IPS-15b (cell line): ENCODE data around the gene UST.

Source experiments
- H3K27me3 ChIP-seq: one replicate; pipeline ENCODE4 v1.6.1; 2013; ENCODE audit warnings: low read length; ENCODE audit not compliant: control insufficient read depth, insufficient read depth
- H3K36me3 ChIP-seq: one replicate; pipeline ENCODE4 v1.6.1; 2013; ENCODE audit warnings: low read length; ENCODE audit not compliant: control insufficient read depth, insufficient read depth
- H3K4me1 ChIP-seq: one replicate; pipeline ENCODE4 v1.6.1; 2013; ENCODE audit warnings: mild to moderate bottlenecking, low read length; ENCODE audit not compliant: control insufficient read depth, insufficient read depth
- H3K4me3 ChIP-seq: one replicate; pipeline ENCODE4 v1.5.1; 2013; ENCODE audit warnings: low read depth, low read length
- H3K9ac ChIP-seq: one replicate; pipeline ENCODE4 v1.6.1; 2013; ENCODE audit warnings: low read depth, mild to moderate bottlenecking, low read length
- H3K9me3 ChIP-seq: one replicate; pipeline ENCODE4 v1.6.1; 2013; ENCODE audit warnings: mild to moderate bottlenecking, low read length; ENCODE audit not compliant: control insufficient read depth, insufficient read depth

UST gene

DNA sequence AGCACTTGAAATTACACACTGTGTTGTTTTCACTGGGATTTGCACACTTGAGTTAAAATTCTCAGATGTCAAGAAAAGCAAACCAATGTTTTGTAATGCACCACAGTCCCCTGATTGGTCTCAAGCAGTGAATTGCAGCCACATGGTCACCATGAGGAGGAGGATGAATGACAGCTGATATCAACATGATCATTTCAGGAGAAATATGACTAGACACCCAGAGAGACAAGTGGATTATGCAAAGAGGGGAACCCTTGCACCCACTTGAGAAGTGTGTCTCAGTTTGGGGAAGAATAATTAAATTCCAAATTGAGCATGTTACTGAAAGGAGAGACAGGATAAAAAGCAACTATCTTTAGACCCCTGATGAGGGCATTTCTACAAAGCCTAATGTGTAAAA lies 69.3 kb downstream of the UST start:
- H3K9me3 ChIP-seq, result no peaks in the 10 kb centered on the region
- peaks cover 35% of the 10 kb centered on the region for H3K4me1 ChIP-seq
- H3K4me3 ChIP-seq, result no peak overlapping the region
- no peaks in the 10 kb centered on the region for H3K36me3 ChIP-seq
- H3K27me3 ChIP-seq, result no peaks in the 10 kb centered on the region
- no peak overlapping the region for H3K9ac ChIP-seq

DNA sequence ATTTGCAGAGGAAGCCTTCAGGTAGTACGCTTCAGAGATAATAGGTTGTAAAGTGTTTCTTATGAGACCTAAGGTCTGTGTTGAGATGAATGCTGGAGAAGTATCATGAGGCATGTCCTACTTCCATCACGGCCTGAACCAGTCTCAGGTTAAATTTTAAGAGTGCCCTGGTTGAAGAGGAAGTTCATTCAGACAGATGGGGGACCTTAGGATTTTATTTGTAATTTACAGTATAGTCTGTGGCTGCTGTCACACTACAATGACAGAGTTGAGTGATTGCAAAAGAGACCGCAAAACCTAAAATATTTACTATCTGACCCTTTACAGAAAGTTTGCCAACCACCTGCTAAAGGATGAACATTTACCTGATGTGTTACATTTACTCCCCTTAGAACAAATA lies 70.9 kb downstream of the UST start:
- Histone ChIP-seq H3K9ac (peak overlapping the region; percentile 55), H3K9me3 (no peaks in the 10 kb centered on the region), H3K27me3 (no peaks in the 10 kb centered on the region), H3K4me3 (no peak overlapping the region), H3K4me1 (peaks cover 35% of the 10 kb centered on the region), H3K36me3 (no peaks in the 10 kb centered on the region)

DNA sequence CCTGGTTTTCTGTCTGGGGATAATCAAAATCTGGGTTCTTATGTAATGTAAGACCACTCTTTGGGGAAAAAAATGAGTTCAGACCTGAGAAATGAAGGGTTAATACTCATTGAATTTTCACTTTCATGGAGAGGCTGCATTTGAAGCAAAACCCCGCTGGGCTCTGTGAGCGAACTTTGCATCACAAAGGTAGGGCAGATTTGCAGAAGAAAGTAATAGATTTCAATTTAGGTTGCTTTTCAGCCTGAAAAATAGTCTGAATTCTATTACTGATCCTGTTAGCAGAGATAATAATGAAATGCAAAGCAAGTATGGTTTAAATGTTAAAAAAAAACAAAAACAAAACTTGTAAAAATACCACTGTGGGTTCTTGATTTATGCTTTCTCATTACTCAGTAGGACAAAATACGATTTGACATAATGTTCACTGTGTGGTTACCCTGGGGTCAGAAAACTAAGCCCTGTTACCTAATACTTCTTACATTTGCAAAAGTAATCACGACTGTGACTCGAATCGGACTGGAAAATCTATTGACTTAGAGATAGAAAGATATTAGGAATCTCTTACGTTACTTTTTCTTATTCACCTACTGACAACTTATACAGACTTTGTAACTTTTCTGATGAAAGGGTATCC lies 72.2 kb downstream of the UST start:
- H3K4me3 ChIP-seq, result no peak overlapping the region
- no peaks in the 10 kb centered on the region for H3K9me3 ChIP-seq
- no peak overlapping the region for H3K9ac ChIP-seq
- H3K36me3 ChIP-seq, result no peaks in the 10 kb centered on the region
- H3K4me1 ChIP-seq, result peaks cover 33% of the 10 kb centered on the region
- H3K27me3 ChIP-seq, result no peaks in the 10 kb centered on the region

DNA sequence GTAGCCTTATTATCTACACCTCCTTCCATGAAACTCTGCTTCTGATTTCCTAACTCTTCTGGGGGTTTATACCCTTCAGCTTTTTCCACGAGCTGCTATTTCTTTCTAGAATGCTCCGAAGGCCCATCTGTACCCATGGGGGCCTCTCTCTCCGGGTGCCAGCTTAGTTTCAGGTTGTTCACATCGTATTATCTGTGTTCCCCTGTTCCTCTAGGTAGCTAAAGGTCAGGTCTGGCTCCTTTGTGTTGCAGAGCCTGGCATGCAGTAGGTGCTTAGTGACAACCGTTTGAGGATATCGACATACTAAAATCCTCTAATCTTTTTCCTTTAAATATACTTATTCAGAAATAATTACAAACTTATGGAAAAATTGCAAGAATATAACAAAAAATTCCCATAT lies 73.0 kb downstream of the UST start:
- H3K4me1 ChIP-seq, result peaks cover 32% of the 10 kb centered on the region
- H3K27me3 ChIP-seq, result no peaks in the 10 kb centered on the region
- no peak overlapping the region for H3K9ac ChIP-seq
- H3K36me3 ChIP-seq, result no peaks in the 10 kb centered on the region
- no peaks in the 10 kb centered on the region for H3K9me3 ChIP-seq
- no peak overlapping the region for H3K4me3 ChIP-seq

DNA sequence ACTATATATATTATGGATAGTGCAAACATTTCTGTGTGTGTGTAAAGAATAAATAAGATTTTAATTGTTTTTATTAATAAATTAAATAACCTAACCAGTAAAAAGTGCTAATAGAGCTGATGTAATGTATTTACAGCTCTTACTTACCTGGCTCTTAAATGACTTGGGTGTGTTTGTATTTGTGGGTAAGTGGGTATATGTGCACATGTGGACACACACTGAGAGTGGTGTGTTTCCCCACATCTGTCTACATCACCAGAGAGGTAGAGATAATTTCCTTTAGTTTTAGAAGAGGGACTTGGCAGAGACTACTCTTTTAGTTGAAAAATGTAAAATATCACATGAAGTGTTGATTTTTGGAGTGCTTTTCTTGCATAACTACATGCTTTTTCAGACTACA lies 76.0 kb downstream of the UST start:
- no peaks in the 10 kb centered on the region for H3K9me3 ChIP-seq

DNA sequence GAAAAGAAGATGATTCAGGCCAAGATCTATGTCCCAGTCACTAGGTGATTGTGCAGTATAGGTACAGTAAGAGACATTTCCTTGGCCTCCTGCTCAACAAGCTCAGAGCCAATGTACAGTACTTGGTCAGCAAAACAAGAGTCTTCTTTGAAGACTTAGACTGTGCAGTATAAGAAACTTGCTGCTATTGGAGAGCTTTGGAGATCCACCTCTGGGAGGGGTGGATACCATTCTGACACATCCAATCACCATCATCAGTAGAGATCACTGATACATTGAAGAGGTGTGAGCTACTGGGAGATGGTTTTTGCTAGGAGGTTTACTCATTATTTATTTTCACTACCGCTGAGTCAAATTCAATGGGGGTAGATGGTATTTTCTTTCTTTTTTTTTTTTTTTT lies 77.5 kb downstream of the UST start:
- no peaks in the 10 kb centered on the region for H3K36me3 ChIP-seq
- H3K4me3 ChIP-seq, result no peak overlapping the region
- H3K4me1 ChIP-seq, result peaks cover 9% of the 10 kb centered on the region
- H3K27me3 ChIP-seq, result no peaks in the 10 kb centered on the region
- no peaks in the 10 kb centered on the region for H3K9me3 ChIP-seq
- H3K9ac ChIP-seq, result no peak overlapping the region

More for the DNA sequence above, 76.0 kb downstream of the UST start:
- Histone ChIP-seq H3K4me3 (no peak overlapping the region), H3K9ac (no peak overlapping the region), H3K36me3 (no peaks in the 10 kb centered on the region), H3K27me3 (no peaks in the 10 kb centered on the region), H3K4me1 (peaks cover 20% of the 10 kb centered on the region)

DNA sequence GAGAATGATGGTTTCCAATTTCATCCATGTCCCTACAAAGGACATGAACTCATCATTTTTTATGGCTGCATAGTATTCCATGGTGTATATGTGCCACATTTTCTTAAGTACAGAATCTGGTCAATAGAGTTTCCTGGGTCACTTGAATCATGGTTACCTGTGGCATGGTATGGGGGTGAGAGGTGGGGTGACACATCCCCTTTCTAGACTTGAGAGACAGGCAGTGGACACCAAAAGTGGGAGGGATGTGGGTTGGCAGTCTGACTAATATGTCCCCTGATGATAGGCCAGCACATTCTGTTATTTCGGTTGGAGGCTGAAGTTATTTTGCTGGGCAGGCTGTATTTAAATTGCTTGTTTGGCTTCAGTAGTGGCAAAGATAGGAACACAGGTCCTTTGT lies 78.1 kb downstream of the UST start:
- H3K4me1 ChIP-seq, result peaks cover 2% of the 10 kb centered on the region
- H3K36me3 ChIP-seq, result no peaks in the 10 kb centered on the region
- no peak overlapping the region for H3K4me3 ChIP-seq
- no peaks in the 10 kb centered on the region for H3K9me3 ChIP-seq
- H3K27me3 ChIP-seq, result no peaks in the 10 kb centered on the region
- no peak overlapping the region for H3K9ac ChIP-seq

DNA sequence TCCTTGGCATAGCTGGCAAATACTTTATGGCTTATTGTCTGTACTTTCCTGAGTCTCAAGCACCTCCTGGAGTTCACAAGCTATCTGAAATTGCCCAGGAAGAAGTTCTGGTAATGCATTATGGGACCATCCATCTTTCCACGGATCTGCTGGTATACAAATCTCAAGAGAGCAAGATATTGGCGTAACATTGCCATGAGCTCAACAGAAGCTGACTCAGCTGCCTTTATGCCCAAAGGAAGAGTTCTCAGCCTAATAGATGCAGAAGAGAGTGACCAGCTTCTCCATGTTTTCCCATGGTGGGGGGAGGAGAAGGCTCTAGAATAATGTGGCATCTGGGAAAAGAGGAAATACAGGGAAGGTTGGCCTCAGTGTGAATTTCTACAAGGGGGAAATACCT lies 78.7 kb downstream of the UST start:
- H3K36me3 ChIP-seq, result no peaks in the 10 kb centered on the region
- H3K9me3 ChIP-seq, result no peaks in the 10 kb centered on the region
- peaks cover 2% of the 10 kb centered on the region for H3K4me1 ChIP-seq
- no peak overlapping the region for H3K9ac ChIP-seq
- H3K4me3 ChIP-seq, result no peak overlapping the region
- H3K27me3 ChIP-seq, result no peaks in the 10 kb centered on the region

DNA sequence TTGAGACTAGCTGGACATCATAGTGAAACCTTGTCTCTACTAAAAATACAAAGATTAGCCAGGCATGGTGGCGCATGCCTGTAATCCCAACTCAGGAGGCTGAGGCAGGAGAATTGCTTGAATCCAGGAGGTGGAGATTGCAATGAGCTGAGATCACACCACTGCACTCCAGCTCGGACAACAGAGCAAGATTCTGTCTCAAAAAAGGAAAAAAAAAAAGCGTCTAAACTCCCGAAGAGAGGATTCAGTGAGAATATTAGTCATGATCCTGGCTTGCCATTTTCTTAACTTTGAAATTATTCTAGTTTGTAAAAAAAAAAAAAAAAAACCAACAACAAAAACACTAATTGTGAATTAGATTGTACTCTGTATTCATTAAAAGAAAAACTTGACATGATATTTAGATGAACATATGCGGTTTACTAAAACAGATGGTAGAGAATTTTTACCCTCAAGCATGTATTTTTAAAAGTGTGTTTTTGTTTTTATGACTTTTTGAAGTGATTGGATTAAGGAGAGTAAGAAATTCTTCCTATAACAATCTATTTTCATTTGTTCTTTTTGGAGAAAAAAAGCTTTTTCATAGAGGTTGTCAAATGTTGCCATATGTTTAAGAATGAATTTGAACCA lies 80.7 kb downstream of the UST start:
- Histone ChIP-seq H3K9me3 (no peaks in the 10 kb centered on the region), H3K4me1 (peaks cover 4% of the 10 kb centered on the region), H3K36me3 (no peaks in the 10 kb centered on the region), H3K27me3 (no peaks in the 10 kb centered on the region), H3K9ac (no peak overlapping the region), H3K4me3 (no peak overlapping the region)

DNA sequence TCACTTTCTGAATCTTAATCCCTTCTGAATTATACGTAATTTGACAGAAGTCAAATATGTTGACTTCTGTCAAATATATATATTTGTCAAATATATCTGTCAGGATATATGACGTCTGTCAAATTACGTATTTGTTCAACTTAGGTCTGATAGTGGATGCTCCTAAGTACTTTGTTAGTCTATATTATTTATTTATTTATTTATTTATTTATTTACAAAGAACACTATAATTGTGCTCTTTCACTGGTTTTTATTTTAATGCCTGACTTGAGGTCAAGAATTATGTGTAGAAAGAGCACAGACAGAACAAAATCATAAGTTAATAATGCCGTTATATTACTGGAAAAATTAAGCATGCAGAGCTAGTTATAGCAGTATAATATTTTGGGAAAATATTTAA lies 81.2 kb downstream of the UST start:
- H3K36me3 ChIP-seq, result no peaks in the 10 kb centered on the region
- peaks cover 4% of the 10 kb centered on the region for H3K4me1 ChIP-seq
- H3K9me3 ChIP-seq, result no peaks in the 10 kb centered on the region
- no peak overlapping the region for H3K4me3 ChIP-seq
- H3K27me3 ChIP-seq, result no peaks in the 10 kb centered on the region
- no peak overlapping the region for H3K9ac ChIP-seq

DNA sequence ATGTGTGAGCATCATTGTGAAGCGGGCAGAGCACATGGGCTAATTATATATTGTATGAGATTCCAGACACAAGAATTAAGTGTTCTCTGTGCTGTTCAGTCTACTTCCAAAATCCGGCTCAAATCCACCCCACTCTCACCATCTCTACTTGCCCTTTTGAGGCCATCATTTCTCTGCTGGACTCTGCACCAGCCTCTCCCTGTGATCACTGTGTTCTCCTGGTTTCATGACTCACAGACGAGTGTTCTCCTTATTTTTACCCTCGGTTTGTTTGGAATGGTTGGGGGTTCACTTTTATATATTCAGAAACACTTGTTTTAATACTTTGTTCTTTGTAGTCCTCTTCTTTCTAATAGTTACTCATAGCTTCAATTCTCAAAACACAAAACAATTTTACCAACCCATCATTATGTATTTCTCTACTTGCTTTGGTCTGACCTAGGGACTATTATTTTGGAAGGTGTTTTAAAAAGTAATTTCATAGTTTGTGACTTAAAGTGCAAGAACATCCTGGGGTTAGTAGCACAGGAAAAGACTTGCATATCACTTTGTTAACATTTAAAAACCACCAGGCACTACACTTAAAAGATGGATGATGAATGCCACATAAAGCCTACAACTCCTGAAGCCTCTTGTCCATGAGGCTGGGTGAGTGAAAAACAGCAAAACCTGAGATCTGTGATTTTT lies 82.7 kb downstream of the UST start:
- H3K27me3 ChIP-seq, result no peaks in the 10 kb centered on the region
- no peak overlapping the region for H3K9ac ChIP-seq
- H3K4me3 ChIP-seq, result no peak overlapping the region
- no peaks in the 10 kb centered on the region for H3K36me3 ChIP-seq
- no peaks in the 10 kb centered on the region for H3K9me3 ChIP-seq
- H3K4me1 ChIP-seq, result peaks cover 4% of the 10 kb centered on the region

DNA sequence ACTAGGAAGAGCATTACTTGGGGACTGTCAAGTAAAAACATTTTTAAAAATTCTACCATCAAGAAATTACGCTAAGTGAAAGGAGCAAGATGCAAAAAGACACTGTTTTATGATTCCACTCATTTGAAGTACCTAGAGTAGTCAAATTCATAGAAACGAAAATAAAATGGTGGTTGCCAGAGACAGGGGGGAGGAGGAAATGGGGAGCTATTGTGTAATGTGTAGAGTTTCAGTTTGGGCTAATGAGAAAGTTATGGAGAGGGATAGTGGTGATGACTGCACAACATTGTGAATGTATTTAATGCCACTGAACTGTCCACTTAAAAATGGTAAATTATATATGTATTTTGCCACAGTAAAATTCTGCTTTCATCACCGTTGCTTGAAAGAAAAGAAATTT lies 83.8 kb downstream of the UST start:
- Histone ChIP-seq H3K4me3 (no peak overlapping the region), H3K4me1 (peaks cover 4% of the 10 kb centered on the region), H3K9ac (no peak overlapping the region), H3K27me3 (no peaks in the 10 kb centered on the region), H3K9me3 (no peaks in the 10 kb centered on the region), H3K36me3 (no peaks in the 10 kb centered on the region)
